NCI-H128 (cell line): ENCODE measurements around the gene ARHGAP33.
A peak's percentile ranks its signal among the peaks of the same experiment; 100 is the strongest.

Experiments used
- DNase-seq: peaks from one replicate; lab custom pipeline; 2025; ENCODE audit not compliant: unreplicated experiment; lab: John Stamatoyannopoulos, UW

Gene ARHGAP33

GRCh38 chr19:35775298-35776101, at the start of gene ARHGAP33:
TSS of gene ARHGAP33 (plus strand) at chr19:35775564. CDS start at chr19:35775659, 95 bp downstream.
- peak; percentile 99 for DNase-seq

DNA sequence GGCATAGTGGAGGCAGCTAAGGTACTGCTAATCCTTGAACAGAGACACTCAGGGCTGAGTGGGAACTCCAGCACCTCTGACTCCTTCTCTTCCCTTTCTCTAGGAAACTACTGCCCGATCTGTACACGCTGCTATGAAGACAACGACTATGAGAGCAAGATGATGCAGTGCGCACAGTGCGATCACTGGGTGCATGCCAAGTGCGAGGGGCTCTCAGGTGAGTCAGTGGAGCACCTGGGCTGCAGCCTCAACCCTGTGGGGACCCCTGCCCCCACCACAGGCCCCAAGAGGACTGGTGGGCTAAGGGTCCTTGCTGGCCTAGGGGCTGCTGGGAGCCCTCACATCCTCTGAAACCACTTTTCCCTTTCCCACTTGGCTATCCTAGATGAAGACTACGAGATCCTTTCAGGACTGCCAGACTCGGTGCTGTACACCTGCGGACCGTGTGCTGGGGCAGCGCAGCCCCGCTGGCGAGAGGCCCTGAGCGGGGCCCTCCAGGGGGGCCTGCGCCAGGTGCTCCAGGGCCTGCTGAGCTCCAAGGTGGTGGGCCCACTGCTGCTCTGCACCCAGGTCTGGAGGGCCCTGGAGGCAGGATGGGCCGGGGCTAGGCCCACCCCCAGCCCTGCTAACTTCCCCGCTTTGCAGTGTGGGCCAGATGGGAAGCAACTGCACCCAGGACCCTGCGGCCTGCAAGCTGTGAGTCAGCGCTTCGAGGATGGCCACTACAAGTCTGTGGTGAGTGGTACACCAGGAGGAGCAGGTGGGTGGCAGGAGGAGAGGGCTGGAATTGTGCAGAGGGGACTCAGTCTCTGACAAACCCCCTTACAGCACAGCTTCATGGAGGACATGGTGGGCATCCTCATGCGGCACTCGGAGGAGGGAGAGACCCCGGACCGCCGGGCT, 48.1 kb upstream of the ARHGAP33 start:
- no peak for DNase-seq

- no peak for DNase-seq
These were observed 47.2 kb upstream of the ARHGAP33 start for GRCh38 chr19:35727956-35728706.

DNA sequence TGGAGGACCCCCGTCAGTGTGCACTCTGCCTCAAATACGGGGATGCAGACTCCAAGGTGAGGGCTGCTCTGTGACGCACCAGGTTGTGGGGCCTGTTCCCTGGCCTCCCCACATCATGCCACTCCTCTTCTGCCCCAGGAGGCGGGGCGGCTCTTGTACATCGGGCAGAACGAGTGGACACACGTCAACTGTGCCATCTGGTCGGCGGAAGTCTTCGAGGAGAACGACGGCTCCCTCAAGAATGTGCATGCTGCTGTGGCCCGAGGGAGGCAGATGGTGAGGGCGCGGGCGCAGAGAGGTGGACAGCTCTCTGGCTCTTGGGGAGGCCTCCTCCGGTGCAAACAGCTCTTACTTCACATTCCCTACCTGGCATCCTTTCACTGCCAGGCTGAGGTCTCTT, 46.3 kb upstream of the ARHGAP33 start:
- DNase-seq: no peak

DNA sequence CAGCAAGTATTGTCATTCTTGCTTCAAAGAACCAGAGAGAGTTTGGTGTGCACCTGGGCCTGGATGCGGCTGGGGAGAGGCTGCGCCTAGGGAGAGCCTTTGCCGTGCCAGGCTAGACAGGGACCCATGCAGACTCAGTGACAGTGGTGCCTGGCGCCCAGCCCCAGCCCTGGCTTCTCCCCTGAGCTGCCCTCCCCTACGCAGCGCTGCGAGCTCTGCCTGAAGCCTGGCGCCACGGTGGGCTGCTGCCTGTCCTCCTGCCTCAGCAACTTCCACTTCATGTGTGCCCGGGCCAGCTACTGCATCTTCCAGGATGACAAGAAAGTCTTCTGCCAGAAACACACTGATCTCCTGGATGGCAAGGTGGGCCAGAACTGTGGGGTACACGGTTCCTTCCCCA, 45.6 kb upstream of the ARHGAP33 start:
- no peak for DNase-seq

- no peak for DNase-seq
These were observed 45.0 kb upstream of the ARHGAP33 start for GRCh38 chr19:35730326-35730725.

- DNase-seq: no peak
These were observed 44.0 kb upstream of the ARHGAP33 start for GRCh38 chr19:35731353-35731752.

- no peak for DNase-seq
These were observed 43.5 kb upstream of the ARHGAP33 start for GRCh38 chr19:35731779-35732405.

GRCh38 chr19:35732540-35733179, 42.7 kb upstream of the ARHGAP33 start:
- DNase-seq: no peak

DNA sequence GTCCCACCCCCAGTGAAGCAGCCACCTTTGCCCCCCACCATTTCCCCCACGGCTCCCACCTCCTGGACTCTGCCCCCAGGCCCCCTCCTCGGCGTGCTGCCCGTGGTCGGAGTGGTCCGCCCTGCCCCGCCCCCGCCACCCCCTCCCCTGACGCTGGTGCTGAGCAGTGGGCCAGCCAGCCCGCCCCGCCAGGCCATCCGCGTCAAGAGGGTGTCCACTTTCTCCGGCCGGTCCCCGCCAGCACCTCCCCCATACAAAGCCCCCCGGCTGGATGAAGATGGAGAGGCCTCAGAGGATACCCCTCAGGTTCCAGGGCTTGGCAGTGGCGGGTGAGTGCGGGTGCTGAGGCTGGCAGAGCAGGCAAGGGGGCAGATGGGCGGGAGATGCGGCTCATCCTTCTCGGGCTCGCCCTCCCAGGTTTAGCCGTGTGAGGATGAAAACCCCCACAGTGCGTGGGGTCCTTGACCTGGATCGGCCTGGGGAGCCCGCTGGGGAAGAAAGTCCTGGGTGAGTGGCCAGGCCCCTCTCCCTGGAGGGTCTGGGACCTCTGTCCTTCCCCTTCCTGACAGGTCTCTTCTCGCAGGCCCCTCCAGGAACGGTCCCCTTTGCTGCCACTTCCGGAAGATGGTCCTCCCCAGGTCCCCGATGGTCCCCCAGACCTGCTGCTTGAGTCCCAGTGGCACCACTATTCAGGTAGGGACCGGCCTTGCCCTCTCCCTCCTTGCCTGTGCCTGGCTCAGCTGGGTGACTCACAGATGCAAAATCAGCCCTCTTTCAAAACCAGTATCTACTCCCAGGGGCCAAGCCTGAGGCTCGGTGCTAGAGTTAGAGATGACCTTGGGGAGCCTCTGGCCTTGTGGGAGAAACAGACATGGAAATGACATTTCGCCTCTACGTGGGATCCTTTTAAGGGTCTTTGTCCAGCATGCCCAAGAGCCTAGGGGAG, 41.9 kb upstream of the ARHGAP33 start:
- no peak for DNase-seq

GRCh38 chr19:35734273-35734672, 41.1 kb upstream of the ARHGAP33 start:
- DNase-seq: no peak

DNA sequence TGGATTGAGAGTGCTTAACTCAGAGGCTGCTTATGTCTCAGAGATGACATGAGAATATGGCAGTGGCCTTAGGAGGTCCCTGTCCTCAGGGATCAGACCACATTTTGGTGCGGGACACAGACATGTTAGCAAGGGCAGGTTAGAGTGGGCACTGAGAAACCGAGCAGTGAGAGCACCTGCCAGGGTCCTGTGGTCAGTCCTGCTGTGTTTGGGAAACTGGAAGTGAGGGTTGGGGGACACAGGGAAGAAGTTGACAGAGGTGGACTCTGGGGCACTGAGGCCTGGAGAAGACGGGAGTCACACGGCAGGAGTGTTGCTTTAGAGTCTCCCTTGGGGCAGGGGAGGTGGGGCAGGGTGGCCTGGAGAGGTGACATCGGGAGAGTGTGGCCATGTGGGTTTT, 40.5 kb upstream of the ARHGAP33 start:
- DNase-seq: no peak

GRCh38 chr19:35736913-35737886, 38.2 kb upstream of the ARHGAP33 start:
- no peak for DNase-seq

- no peak for DNase-seq
These were observed 37.1 kb upstream of the ARHGAP33 start for GRCh38 chr19:35738021-35738886.

DNA sequence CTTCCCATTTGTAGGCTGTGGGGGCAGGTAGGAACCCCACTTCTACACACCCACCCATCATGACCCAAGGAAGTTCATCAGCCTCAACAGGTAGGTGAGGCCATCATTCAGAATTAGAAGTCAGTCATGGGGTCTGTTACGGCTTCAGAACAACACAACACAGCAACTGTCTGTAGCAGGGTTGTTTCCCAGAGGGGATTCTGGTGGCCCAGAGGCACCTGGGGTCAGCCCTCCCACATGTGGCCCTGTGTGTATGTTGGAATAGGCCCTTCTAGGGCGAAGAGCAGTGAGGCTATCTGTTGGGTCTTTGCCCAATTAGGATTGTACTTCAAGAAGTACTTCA, 36.5 kb upstream of the ARHGAP33 start:
- no peak for DNase-seq

DNA sequence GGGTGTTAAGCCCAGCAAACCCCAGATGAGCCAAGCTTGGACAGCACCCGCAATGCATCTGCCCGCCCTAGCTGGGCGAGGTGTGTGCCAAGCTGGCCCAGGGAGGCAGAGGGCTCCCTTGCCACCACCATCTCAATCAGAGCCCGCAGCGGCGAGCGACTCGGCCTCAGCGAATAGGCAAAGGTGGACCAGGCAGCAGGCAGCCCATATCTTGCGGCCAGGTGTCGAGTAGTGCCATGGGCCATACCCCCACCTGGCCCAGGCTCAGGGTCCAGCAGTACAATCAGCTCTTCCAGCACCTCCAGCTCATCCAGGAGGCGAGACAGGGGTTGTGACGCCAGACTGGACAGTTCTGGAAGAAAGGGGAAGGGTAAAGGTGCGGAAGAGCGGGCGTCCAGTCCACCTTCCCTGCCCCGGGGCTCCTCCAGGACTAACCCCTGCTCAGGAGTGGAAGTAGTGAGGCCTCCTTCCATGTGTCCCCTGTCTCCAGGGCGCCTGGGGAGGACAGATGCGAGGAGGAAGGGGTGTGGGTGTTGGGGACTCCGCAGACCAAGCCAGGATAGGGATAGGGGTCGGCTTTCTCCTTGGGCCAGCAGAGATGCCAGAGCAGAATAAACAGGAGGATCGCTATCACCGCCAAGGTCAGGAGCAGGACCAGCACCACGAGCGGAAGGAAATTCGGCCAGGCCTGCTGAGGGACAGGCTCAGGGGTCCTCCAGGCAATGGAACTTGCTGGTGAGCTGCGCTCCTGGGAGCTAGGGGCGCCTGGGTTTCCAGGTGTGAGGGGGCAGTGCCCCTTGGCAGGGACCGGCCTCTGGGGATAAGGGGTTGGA, 35.9 kb upstream of the ARHGAP33 start:
- DNase-seq: no peak

GRCh38 chr19:35740108-35740422, 35.3 kb upstream of the ARHGAP33 start:
- DNase-seq: no peak
